Right renal cortex interstitium (tissue), 3 donors: Measurements from ENCODE around the gene TMIE. TPM values are rescaled to one million over a fixed set of nuclear protein-coding genes. Genes with fewer than 3 reads are reported as not detected.
"Not testable (repeated sequence)": the region's sequence is repeated elsewhere in the genome, so short reads cannot be mapped to it uniquely, and the experiment has no call there.

Source experiments
- DNase-seq, 3 donors: peaks; one replicate each; pipeline ENCODE4 v3.0.0-alpha.2; 2013; ENCODE audit warnings: low read depth in 3 of 3, low spot score in 2 of 3
- polyA plus RNA-seq, 3 donors: library from polyadenylated mRNA; unstranded; fragments of 120-200 nt; gene quantifications; one replicate each; pipeline ENCODE4 v1.2.1, GENCODE V29; 2013; ENCODE audit not compliant: insufficient read length in 3 of 3

Gene TMIE
- polyA plus RNA-seq, 3 donors: 1.0 to 1.1 (median 1.1) TPM

DNA sequence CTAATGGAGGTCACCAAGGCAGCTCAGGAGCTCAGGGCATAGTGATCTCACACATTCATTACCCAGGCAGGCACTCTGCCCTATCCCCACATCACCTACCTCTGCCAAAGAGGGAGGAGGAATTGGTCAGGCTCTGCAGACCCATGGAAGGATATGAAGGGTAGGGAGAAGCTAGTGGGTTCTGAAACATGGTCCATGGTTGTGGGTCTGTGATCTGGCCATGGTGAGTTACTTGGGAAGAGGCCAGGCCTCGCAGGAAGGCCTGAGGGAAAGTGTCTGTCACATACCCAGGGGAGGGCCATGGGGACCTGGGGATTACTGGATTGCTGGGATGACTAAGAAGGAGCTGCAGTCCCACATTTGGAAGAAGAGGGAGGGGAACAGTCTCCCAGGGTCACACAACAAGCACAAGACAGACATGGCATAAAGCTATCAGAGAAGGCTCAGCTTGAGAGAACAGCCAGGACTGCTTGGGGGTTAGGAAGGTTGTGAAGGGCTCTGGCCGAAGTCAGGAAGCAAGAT lies 17.9 kb downstream of the TMIE start:
- DNase-seq: no peak

DNA sequence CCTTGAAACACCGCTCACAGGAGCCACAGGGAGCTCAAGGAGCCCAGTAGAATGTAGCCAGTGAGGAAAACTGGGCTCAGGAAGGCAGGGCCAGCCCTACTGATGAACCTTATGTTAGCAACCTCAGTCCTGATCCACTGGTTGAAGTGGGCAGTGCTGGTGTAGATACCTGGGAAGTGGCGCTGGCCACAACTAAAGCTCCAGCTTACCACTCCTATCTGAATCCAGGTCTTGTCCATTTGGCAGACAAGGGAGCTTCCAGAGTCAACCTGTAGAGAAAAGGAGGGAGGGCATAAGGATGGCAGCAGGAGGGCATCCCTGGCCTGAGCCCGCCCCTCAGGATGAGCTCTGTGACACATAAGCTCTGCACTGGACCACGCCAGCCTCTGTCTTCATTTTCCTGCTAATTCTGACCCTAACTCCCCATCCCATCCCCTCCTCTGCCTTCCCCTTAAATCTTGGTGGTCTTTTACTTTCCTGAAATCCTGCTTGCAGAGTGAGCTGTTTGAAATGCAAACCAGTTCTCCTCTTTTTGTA lies 18.6 kb downstream of the TMIE start:
- DNase-seq: no peak

- DNase-seq: no peak
Measured at GRCh38 chr3:46721009-46721408, 19.8 kb downstream of the TMIE start.

GRCh38 chr3:46722443-46722842 lies 21.3 kb downstream of the TMIE start:
- no peak for DNase-seq

DNA sequence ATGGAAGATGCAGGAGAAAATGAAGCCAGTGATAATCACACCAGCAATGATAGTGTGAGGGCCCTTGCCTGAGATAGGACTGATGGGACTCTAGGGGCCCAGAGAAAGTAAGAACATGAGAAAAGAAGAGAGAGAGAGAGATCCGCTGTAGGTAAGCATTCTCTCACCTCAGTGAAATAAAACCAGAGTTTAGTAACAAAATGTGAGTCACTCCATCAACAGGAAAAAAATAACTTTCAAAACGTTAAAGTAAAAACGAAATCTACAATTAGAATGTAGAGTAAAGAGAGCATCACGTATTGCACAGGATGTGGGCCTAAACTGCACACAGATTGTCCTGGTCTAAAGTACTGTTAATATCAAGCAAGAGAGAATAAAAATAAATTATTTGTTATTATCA lies 23.2 kb downstream of the TMIE start:
- no peak for DNase-seq

DNA sequence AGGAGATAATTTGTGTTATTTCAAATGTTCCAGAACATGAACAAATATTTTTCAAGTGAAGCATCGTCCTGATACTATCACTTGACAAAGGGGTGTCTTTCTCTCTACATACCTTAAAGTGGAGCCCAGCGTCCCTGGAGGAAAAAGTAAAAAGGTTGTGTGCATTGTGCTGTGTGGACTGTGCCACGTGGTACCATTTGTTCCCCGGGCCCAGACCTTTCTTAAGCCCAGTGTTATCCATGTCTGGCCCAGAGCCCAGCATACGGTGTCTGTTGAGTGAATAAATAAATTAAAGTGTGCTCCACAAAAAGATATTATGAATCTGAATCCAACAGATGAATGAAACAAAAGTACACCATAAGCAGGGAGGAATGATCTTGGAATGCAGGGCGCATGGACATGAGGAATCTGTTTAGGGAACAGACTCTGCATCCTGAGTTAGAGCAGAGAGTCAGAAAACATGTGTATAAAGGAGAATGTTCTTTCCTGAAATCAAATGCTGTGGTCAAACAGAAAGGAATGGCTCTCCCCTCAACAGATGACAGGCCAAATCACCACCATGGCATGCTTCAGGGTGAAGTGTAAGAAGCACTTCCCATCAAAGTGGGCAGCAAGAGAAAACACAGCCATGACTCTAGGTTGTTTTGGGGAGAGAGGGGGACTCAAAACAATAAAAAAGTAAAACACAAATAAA lies 24.6 kb downstream of the TMIE start:
- DNase-seq: no peak

DNA sequence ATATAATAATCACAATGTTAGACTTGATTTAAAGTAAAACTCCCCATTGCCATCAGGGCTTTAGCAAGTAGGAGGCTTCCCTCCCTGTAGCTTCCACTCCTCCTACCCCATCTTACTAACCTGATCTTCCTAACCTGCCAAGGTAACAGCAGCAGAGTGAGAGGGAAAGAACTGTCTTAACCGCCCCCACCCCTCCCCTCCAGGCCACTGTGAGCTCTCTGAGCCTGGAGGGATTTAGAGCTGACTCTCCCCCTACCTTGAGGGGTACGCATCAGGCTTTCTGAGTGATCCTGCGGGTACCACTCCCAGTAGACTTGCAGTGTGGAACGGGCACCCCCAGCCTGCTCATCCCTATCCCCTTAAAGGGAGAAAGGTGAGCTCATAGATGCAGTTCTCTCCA lies 27.8 kb downstream of the TMIE start:
- no peak for DNase-seq

DNA sequence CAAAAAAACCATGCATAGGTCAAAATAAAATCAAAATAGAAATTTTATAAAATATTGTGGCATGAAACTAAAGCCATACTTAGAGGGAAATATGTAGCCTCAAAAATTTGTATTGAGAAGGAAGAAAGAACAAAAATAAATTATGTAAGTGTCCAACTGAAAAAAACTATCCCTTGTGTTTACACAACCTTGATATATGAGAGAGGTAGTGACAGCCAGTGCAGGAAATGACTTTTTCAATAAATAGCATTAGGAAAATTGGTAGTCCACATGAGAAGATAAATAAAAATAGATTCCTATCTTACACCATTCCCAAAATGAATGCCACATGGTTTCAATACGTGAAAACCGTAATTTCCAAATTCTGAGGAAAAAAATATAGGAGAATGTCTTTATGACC lies 29.6 kb downstream of the TMIE start:
- no peak for DNase-seq

- no peak for DNase-seq
Measured at GRCh38 chr3:46731795-46732194, 30.6 kb downstream of the TMIE start.

GRCh38 chr3:46733026-46733800 lies 32.0 kb downstream of the TMIE start:
- no peak for DNase-seq

- no peak for DNase-seq
Measured at GRCh38 chr3:46734773-46735172, 33.6 kb downstream of the TMIE start.

DNA sequence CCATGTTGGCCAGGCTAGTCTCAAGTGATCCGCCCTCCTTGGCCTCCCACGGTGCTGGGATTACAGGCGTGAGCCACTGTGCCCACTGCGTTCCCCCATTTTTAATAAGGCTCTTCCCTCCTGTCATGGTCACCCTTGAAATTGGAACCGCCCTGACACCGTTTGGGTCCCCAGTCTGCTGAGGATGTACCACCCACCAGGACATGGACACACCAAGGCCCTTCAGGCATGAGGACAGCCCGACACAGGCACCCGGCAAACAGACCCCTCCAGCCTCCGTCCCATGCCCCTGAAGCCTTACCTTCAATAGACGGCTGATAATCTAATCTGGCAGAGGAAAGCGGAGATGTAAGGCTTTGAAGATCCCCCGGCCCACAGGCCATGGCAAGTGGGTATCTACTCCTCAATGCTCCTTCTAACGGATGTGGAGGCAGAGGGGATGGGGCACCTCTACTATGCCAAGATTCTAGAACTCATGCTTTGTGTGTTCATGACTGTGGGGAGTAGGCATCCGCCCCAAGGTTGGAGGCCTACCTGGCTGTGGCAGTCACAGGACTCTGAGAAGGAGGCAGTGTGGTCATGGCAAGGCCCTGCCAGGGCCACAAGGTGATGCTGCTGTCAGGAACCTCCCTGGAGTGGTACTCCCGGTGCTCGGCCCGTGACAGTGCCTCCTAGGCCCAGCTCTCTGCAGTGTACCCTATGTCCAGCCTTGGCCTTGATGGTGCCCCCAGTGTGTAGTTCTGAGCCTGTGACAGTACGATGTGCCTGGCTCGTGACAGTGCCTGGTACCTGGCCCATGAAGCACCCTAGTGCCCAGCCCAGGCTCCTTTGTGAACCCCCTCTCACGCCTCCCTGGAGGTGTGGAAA lies 35.0 kb downstream of the TMIE start:
- no peak for DNase-seq

- DNase-seq: no peak
Measured at GRCh38 chr3:46737329-46737731, 36.1 kb downstream of the TMIE start.

- DNase-seq: not testable (repeated sequence)
Measured at GRCh38 chr3:46739565-46739964, 38.4 kb downstream of the TMIE start.

GRCh38 chr3:46742992-46743585 lies 41.9 kb downstream of the TMIE start:
- DNase-seq: no peak

GRCh38 chr3:46746711-46747110 lies 45.5 kb downstream of the TMIE start:
- DNase-seq: no peak

- no peak for DNase-seq
Measured at GRCh38 chr3:46748170-46748569, 47.0 kb downstream of the TMIE start.

- no peak for DNase-seq
Measured at GRCh38 chr3:46749129-46749528, 47.9 kb downstream of the TMIE start.

DNA sequence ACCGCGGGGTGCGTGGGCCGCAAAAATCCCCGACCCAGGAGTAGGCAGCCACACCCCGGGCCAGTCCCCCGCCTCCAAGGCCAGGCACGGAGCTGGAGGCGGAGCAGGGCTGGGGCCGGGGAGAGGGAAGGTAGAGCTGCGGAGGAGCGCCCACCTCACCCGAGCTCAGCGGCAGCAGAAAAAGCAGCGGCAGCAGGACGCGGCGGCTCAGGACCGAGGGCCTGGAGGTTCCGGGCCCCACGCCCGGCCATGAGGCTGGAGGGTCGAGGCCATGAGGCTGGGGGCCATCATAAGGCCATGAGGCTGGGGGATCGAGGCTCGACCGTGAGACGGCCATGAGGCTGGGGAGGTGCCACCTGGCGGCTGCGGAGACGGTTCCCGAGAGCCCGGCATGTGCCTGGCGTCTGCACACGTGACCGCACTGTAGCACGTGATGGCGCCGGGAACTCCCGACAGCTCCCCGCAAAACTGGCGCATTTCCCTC lies 49.4 kb downstream of the TMIE start:
- DNase-seq: no peak

GRCh38 chr3:46753127-46753526 lies 51.9 kb downstream of the TMIE start:
- not testable (repeated sequence) for DNase-seq
